ENCODE results near the gene MMAA.
"Not testable (repeated sequence)": the region's sequence is repeated elsewhere in the genome, so short reads cannot be mapped to it uniquely, and the experiment has no call there.

The MMAA gene

GRCh38 chr4:145663194-145663593 lies 44.0 kb downstream of the MMAA start:
- Mint-ChIP-seq H3K27ac (no peak overlapping the region), H3K36me3 (ENCODE audit: low read depth) (peaks cover 25% of the 10 kb centered on the region), H3K4me1 (ENCODE audit: low read depth) (no peaks in the 10 kb centered on the region), H3K4me3 (no peak overlapping the region), H3K27me3 (no peaks in the 10 kb centered on the region), H3K9me3 (peaks cover 20% of the 10 kb centered on the region)
- intact Hi-C loops (cut with micrococcal nuclease): no loop called here

GRCh38 chr4:145665773-145666172 lies 46.6 kb downstream of the MMAA start:
- Mint-ChIP-seq H3K27me3 (peaks cover 2% of the 10 kb centered on the region), H3K36me3 (ENCODE audit: low read depth) (peaks cover 5% of the 10 kb centered on the region), H3K4me3 (no peak overlapping the region), H3K4me1 (ENCODE audit: low read depth) (no peaks in the 10 kb centered on the region), H3K27ac (no peak overlapping the region), H3K9me3 (peaks cover 13% of the 10 kb centered on the region)
- intact Hi-C loops (cut with micrococcal nuclease): no loop called here

GRCh38 chr4:145670422-145670821 lies 51.2 kb downstream of the MMAA start:
- intact Hi-C loops (cut with micrococcal nuclease): no loop called here
- Mint-ChIP-seq H3K9me3 (peaks cover 9% of the 10 kb centered on the region), H3K27ac (no peak overlapping the region), H3K4me3 (no peak overlapping the region), H3K36me3 (ENCODE audit: low read depth) (no peaks in the 10 kb centered on the region), H3K27me3 (peaks cover 2% of the 10 kb centered on the region), H3K4me1 (ENCODE audit: low read depth) (no peaks in the 10 kb centered on the region)

- peaks cover 17% of the 10 kb centered on the region for H3K9me3 Mint-ChIP-seq
- no peaks in the 10 kb centered on the region for H3K4me1 Mint-ChIP-seq (ENCODE audit: low read depth)
- H3K4me3 Mint-ChIP-seq: no peak overlapping the region
- H3K27ac Mint-ChIP-seq: no peak overlapping the region
- H3K36me3 Mint-ChIP-seq (ENCODE audit: low read depth): no peaks in the 10 kb centered on the region
- H3K27me3 Mint-ChIP-seq: peaks cover 2% of the 10 kb centered on the region
- intact Hi-C loops (cut with micrococcal nuclease): no loop called here
These were observed 60.3 kb downstream of the MMAA start for GRCh38 chr4:145679520-145679919.

GRCh38 chr4:145679991-145680455 lies 60.8 kb downstream of the MMAA start, which contains the start of gene C4orf51:
Gene C4orf51, plus strand, starts transcription at chr4:145680146. Its CDS starts 58 bp downstream, at chr4:145680204.
- intact Hi-C loops (cut with micrococcal nuclease): no loop called here

GRCh38 chr4:145680902-145681301 lies 61.7 kb downstream of the MMAA start:
- intact Hi-C loops (cut with micrococcal nuclease): no loop called here
- no peaks in the 10 kb centered on the region for H3K36me3 Mint-ChIP-seq (ENCODE audit: low read depth)
- peaks cover 2% of the 10 kb centered on the region for H3K27me3 Mint-ChIP-seq
- peaks cover 17% of the 10 kb centered on the region for H3K9me3 Mint-ChIP-seq
- H3K27ac Mint-ChIP-seq: no peak overlapping the region
- no peak overlapping the region for H3K4me3 Mint-ChIP-seq
- no peaks in the 10 kb centered on the region for H3K4me1 Mint-ChIP-seq (ENCODE audit: low read depth)

More at GRCh38 chr4:145679991-145680455, 60.8 kb downstream of the MMAA start, which contains the start of gene C4orf51:
- H3K4me1 Mint-ChIP-seq (ENCODE audit: low read depth): no peaks in the 10 kb centered on the region
- H3K4me3 Mint-ChIP-seq: no peak within 1 kb of the TSS
- no peaks in the 10 kb centered on the region for H3K36me3 Mint-ChIP-seq (ENCODE audit: low read depth)
- peaks cover 17% of the 10 kb centered on the region for H3K9me3 Mint-ChIP-seq
- peaks cover 2% of the 10 kb centered on the region for H3K27me3 Mint-ChIP-seq
- no peak within 1 kb of the TSS for H3K27ac Mint-ChIP-seq

- H3K27ac Mint-ChIP-seq: no peak overlapping the region
- no peaks in the 10 kb centered on the region for H3K4me1 Mint-ChIP-seq (ENCODE audit: low read depth)
- H3K27me3 Mint-ChIP-seq: peaks cover 2% of the 10 kb centered on the region
- intact Hi-C loops (cut with micrococcal nuclease): no loop called here
- H3K36me3 Mint-ChIP-seq (ENCODE audit: low read depth): no peaks in the 10 kb centered on the region
- no peak overlapping the region for H3K4me3 Mint-ChIP-seq
- H3K9me3 Mint-ChIP-seq: peaks cover 16% of the 10 kb centered on the region
These were observed 62.3 kb downstream of the MMAA start for GRCh38 chr4:145681518-145681917.

GRCh38 chr4:145681956-145682355 lies 62.8 kb downstream of the MMAA start:
- no peak overlapping the region for H3K4me3 Mint-ChIP-seq
- peaks cover 2% of the 10 kb centered on the region for H3K27me3 Mint-ChIP-seq
- intact Hi-C loops (cut with micrococcal nuclease): no loop called here
- H3K27ac Mint-ChIP-seq: no peak overlapping the region
- peaks cover 12% of the 10 kb centered on the region for H3K9me3 Mint-ChIP-seq
- H3K36me3 Mint-ChIP-seq (ENCODE audit: low read depth): no peaks in the 10 kb centered on the region
- no peaks in the 10 kb centered on the region for H3K4me1 Mint-ChIP-seq (ENCODE audit: low read depth)

GRCh38 chr4:145686991-145687390 lies 67.8 kb downstream of the MMAA start:
- no peaks in the 10 kb centered on the region for H3K36me3 Mint-ChIP-seq (ENCODE audit: low read depth)
- intact Hi-C loops (cut with micrococcal nuclease): no loop called here
- H3K4me1 Mint-ChIP-seq (ENCODE audit: low read depth): no peaks in the 10 kb centered on the region
- H3K27ac Mint-ChIP-seq: no peak overlapping the region
- no peak overlapping the region for H3K4me3 Mint-ChIP-seq
- peaks cover 16% of the 10 kb centered on the region for H3K9me3 Mint-ChIP-seq
- H3K27me3 Mint-ChIP-seq: no peaks in the 10 kb centered on the region

GRCh38 chr4:145690610-145691009 lies 71.4 kb downstream of the MMAA start:
- Mint-ChIP-seq H3K27ac (no peak overlapping the region), H3K4me1 (ENCODE audit: low read depth) (no peaks in the 10 kb centered on the region), H3K27me3 (no peaks in the 10 kb centered on the region), H3K36me3 (ENCODE audit: low read depth) (no peaks in the 10 kb centered on the region), H3K9me3 (peaks cover 16% of the 10 kb centered on the region), H3K4me3 (no peak overlapping the region)
- intact Hi-C loops (cut with micrococcal nuclease): no loop called here

GRCh38 chr4:145691416-145691815 lies 72.2 kb downstream of the MMAA start:
- H3K27me3 Mint-ChIP-seq; H3K27ac Mint-ChIP-seq; intact Hi-C loops (cut with micrococcal nuclease); H3K36me3 Mint-ChIP-seq (ENCODE audit: low read depth); H3K4me1 Mint-ChIP-seq (ENCODE audit: low read depth); H3K4me3 Mint-ChIP-seq: not testable (repeated sequence)
- peaks cover 16% of the 10 kb centered on the region for H3K9me3 Mint-ChIP-seq

- H3K27me3 Mint-ChIP-seq: no peaks in the 10 kb centered on the region
- H3K9me3 Mint-ChIP-seq: peaks cover 5% of the 10 kb centered on the region
- H3K27ac Mint-ChIP-seq: no peak overlapping the region
- no peak overlapping the region for H3K4me3 Mint-ChIP-seq
- intact Hi-C loops (cut with micrococcal nuclease): no loop called here
- no peaks in the 10 kb centered on the region for H3K36me3 Mint-ChIP-seq (ENCODE audit: low read depth)
- H3K4me1 Mint-ChIP-seq (ENCODE audit: low read depth): no peaks in the 10 kb centered on the region
These were observed 75.7 kb downstream of the MMAA start for GRCh38 chr4:145694929-145695328.

GRCh38 chr4:145697332-145697731 lies 78.1 kb downstream of the MMAA start:
- intact Hi-C loops (cut with micrococcal nuclease): no loop called here
- no peaks in the 10 kb centered on the region for H3K4me1 Mint-ChIP-seq (ENCODE audit: low read depth)
- no peaks in the 10 kb centered on the region for H3K9me3 Mint-ChIP-seq
- H3K4me3 Mint-ChIP-seq: no peak overlapping the region
- H3K27ac Mint-ChIP-seq: no peak overlapping the region
- no peaks in the 10 kb centered on the region for H3K36me3 Mint-ChIP-seq (ENCODE audit: low read depth)
- peaks cover 3% of the 10 kb centered on the region for H3K27me3 Mint-ChIP-seq

- H3K4me1 Mint-ChIP-seq (ENCODE audit: low read depth): no peaks in the 10 kb centered on the region
- no peak overlapping the region for H3K4me3 Mint-ChIP-seq
- H3K27ac Mint-ChIP-seq: no peak overlapping the region
- no peaks in the 10 kb centered on the region for H3K9me3 Mint-ChIP-seq
- intact Hi-C loops (cut with micrococcal nuclease): no loop called here
- no peaks in the 10 kb centered on the region for H3K36me3 Mint-ChIP-seq (ENCODE audit: low read depth)
- peaks cover 3% of the 10 kb centered on the region for H3K27me3 Mint-ChIP-seq
These were observed 79.3 kb downstream of the MMAA start for GRCh38 chr4:145698507-145698906.

GRCh38 chr4:145703850-145704497 lies 84.8 kb downstream of the MMAA start:
- H3K27me3 Mint-ChIP-seq: peaks cover 3% of the 10 kb centered on the region
- H3K27ac Mint-ChIP-seq: no peak overlapping the region
- H3K9me3 Mint-ChIP-seq: no peaks in the 10 kb centered on the region
- H3K4me1 Mint-ChIP-seq (ENCODE audit: low read depth): peaks cover 5% of the 10 kb centered on the region
- no peaks in the 10 kb centered on the region for H3K36me3 Mint-ChIP-seq (ENCODE audit: low read depth)
- no peak overlapping the region for H3K4me3 Mint-ChIP-seq
- intact Hi-C loops (cut with micrococcal nuclease): no loop called here
